T-cell (primary cell): ENCODE results near the gene CELA2B. TPM values are rescaled to one million over a fixed set of nuclear protein-coding genes. Genes with fewer than 3 reads are reported as not detected.
A peak's percentile ranks its signal among the peaks of the same experiment; 100 is the strongest.
"Not testable (repeated sequence)": the region's sequence is repeated elsewhere in the genome, so short reads cannot be mapped to it uniquely, and the experiment has no call there.

Source experiments
- ATAC-seq, 4 experiments: fragments of 200-7000 bp in 3 of 4; fragments of 150-1000 bp in 1 of 4; cut with Tn5 transposase; replicated peaks in 1 of 4; 1 replicate in 3 of 4; 2 replicates in 1 of 4; pipeline ENCODE4 v1.10.0; 2021; ENCODE audit warnings: moderate library complexity in 3 of 4, mild to moderate bottlenecking in 2 of 4, moderate number of reproducible peaks in 1 of 4
- CTCF ChIA-PET, 2 donors: fragments of 300-600 bp; sonication (Branson Sonifier 250); formaldehyde crosslinking; loops; one replicate each; lab custom pipeline; 2022; ENCODE audit warnings: antibody characterized with exemption in 2 of 2; lab: Charles Lee
- POLR2A ChIA-PET, 2 donors: fragments of 300-600 bp; sonication (Branson Sonifier 250); formaldehyde crosslinking; loops; one replicate each; lab custom pipeline; 2022; ENCODE audit warnings: antibody characterized with exemption in 2 of 2; lab: Charles Lee
- DNase-seq, 35 experiments: peaks; one replicate each; pipeline versions ENCODE4 v3.0.0 to v3.0.0-alpha.2; 2013 to 2023
- H3K27ac ChIP-seq: one replicate; pipeline ENCODE4 v1.5.1; 2013; ENCODE audit warnings: low read length
- H3K27me3 ChIP-seq, 2 experiments: replicated peaks in 1 of 2; 1 replicate in 1 of 2; 2 replicates in 1 of 2; pipeline versions ENCODE4 v1.6.1 to v1.7.0; 2013; ENCODE audit warnings: low read length in 1 of 2, mixed read lengths in 1 of 2; ENCODE audit not compliant: control insufficient read depth in 2 of 2, insufficient read depth in 2 of 2; ENCODE audit errors: extremely low read depth in 1 of 2
- H3K36me3 ChIP-seq, 2 donors: 1 replicate in 1 of 2; 2 replicates in 1 of 2; pipeline versions ENCODE4 v1.6.1 to v1.7.0; 2013; ENCODE audit warnings: low read length in 1 of 2; ENCODE audit not compliant: control insufficient read depth in 2 of 2, insufficient read depth in 1 of 2; ENCODE audit errors: extremely low read depth in 1 of 2
- H3K4me1 ChIP-seq, 2 experiments: 1 replicate in 1 of 2; 2 replicates in 1 of 2; pipeline versions ENCODE4 v1.6.1 to v1.7.0; 2013; ENCODE audit warnings: low read length in 2 of 2, mixed read lengths in 1 of 2; ENCODE audit not compliant: insufficient read depth in 2 of 2, control insufficient read depth in 1 of 2; ENCODE audit errors: extremely low read depth in 1 of 2
- H3K4me3 ChIP-seq, 2 donors: 1 replicate in 1 of 2; 2 replicates in 1 of 2; pipeline versions ENCODE4 v1.5.1 to v1.7.0; 2013; ENCODE audit warnings: mild to moderate bottlenecking in 2 of 2, low read length in 1 of 2, moderate library complexity in 1 of 2; ENCODE audit not compliant: control insufficient read depth in 1 of 2; ENCODE audit errors: extremely low read depth in 1 of 2
- H3K9me3 ChIP-seq: 2 replicates; pipeline ENCODE4 v1.7.0; 2013
- H3K27ac Mint-ChIP-seq, 2 donors: one replicate each; pipeline ENCODE4 v1.8.0; 2020 to 2021; ENCODE audit warnings: mild to moderate bottlenecking in 2 of 2, mixed read lengths in 2 of 2
- H3K27me3 Mint-ChIP-seq, 2 donors: one replicate each; pipeline ENCODE4 v1.8.0; 2021 to 2022; ENCODE audit warnings: mixed read lengths in 2 of 2
- H3K36me3 Mint-ChIP-seq: one replicate; pipeline ENCODE4 v1.8.0; 2021; ENCODE audit warnings: mixed read lengths
- H3K4me1 Mint-ChIP-seq, 3 donors: one replicate each; pipeline ENCODE4 v1.8.0; 2020 to 2022; ENCODE audit warnings: mixed read lengths in 3 of 3, mild to moderate bottlenecking in 1 of 3
- H3K4me3 Mint-ChIP-seq, 3 donors: one replicate each; pipeline ENCODE4 v1.8.0; 2020 to 2022; ENCODE audit warnings: mild to moderate bottlenecking in 3 of 3, mixed read lengths in 3 of 3, moderate library complexity in 3 of 3
- H3K9me3 Mint-ChIP-seq, 3 donors: one replicate each; pipeline ENCODE4 v1.8.0; 2020 to 2022; ENCODE audit warnings: mixed read lengths in 3 of 3
- WGBS: methylation state at CpG from one replicate; pipeline ENCODE4 v1.1.5; 2013; ENCODE audit warnings: missing lambda C conversion rate; ENCODE audit not compliant: insufficient coverage; 5-methylcytosine and 5-hydroxymethylcytosine counted together
- total RNA-seq, 35 experiments: library from RNA in 6 of 35; stranded (reverse) in 6 of 35; fragments of 120-200 nt in 1 of 35; gene quantifications; one replicate each; pipeline versions ENCODE4 v1.2.1 to v1.2.4 and lab custom pipeline; 2013 to 2026

The CELA2B gene
- total RNA-seq, 5 donors from 2014 or later (not counting 1 experiment from before 2014, with no cell fraction given), result 0.30 to 0.41 TPM; not detected in 3

DNA sequence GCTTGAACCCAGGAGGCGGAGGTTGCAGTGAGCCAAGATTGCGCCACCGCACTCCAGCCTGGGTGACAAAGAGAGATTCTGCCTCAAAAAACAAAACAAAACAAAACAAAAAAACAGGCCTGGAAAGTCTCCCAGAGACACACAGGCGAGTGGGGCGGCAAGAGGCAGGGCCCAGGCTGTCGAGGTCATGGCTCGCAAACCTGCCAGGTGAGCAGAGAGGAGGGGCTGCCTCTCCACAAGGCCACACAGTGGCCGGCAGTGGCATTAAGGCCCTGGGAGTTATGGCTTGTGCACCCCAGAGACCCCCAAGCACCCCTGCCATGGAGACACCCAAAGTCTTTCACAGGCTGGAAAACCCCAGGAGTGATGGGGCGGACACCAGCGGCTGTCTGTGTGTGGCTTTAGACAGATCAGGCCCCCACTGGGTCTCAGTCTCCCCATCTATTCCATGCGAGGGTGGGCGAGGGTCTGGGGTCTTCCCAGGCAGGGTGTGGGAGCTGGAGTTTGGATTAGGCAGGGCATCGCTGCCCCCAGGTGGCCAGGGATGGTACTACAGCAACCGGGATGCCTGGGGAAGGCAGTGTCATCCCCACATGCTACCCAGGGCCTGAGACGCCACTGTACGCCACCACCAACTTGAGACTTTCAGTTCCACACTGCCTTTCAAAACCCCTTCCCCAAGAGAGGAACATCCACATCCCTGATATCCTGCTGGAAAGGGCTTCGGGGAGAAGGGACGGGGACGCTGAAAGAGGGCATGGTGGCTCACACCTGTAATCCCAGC is 44.9 kb upstream of the CELA2B start:
- peaks cover 0 to 8% (median 5%) of the 10 kb centered on the region in 3 donors for H3K4me1 Mint-ChIP-seq
- peak; percentile 35 to 83 (median 66) for DNase-seq
- POLR2A ChIA-PET, result interaction anchor here in 1 of 2 donors (0.6 kb wide), 1 partner anchor 13 kb away, joined by 10 read pairs; no protein-coding TSS in a partner anchor
- H3K36me3 Mint-ChIP-seq, result peaks cover 11% of the 10 kb centered on the region
- no peak overlapping the region for H3K27ac Mint-ChIP-seq
- H3K9me3 ChIP-seq, result no peaks in the 10 kb centered on the region
- H3K4me3 ChIP-seq, result no peak overlapping the region
- CTCF ChIA-PET, result interaction anchor here (1.4 to 7.3 kb wide), 3 partner anchors 19 to 108 kb away, joined by 3 to 68 read pairs (median 23); no protein-coding TSS in a partner anchor
- no peak overlapping the region for H3K27ac ChIP-seq
- ATAC-seq, result peak; percentile 53 to 75 (median 67)
- H3K4me3 Mint-ChIP-seq, result no peak overlapping the region
- peaks cover 8 to 32% of the 10 kb centered on the region in 2 donors for H3K36me3 ChIP-seq
- H3K27me3 ChIP-seq, result no peaks in the 10 kb centered on the region
- H3K4me1 ChIP-seq, result peaks cover 0 to 2% of the 10 kb centered on the region in 2 experiments
- H3K27me3 Mint-ChIP-seq, result no peaks in the 10 kb centered on the region
- 67% methylated on average over 7 of the region's 19 CpGs for WGBS
- H3K9me3 Mint-ChIP-seq, result no peaks in the 10 kb centered on the region

DNA sequence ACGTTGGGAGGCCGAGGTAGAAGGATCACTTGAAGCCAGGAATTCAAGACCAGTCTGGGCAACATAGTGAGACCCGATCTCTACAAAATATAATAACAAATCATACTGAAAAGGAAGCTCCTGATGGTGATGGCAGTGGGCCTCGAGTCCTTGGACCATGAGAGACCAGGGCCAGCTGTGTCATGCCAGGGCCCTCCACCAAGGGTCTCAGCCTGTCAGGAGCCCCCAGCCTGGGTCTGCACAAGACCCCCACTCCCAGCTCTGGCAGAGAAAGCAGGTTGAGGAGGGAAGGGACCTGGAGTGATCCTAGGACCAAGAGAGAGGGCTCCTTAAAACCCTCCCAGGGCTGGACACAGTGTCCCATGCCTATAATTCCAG is 44.3 kb upstream of the CELA2B start:
- WGBS, result 86% methylated on average over 2 of the region's 4 CpGs
- H3K4me3 Mint-ChIP-seq, result no peak overlapping the region
- ATAC-seq (no peak), DNase-seq (peak in 1 of 35 experiments; percentile 4)
- ChIA-PET POLR2A (interaction anchor here (0.6 kb wide), 3 partner anchors 14 to 321 kb away, joined by 5 to 10 read pairs (median 7); no protein-coding TSS in a partner anchor), CTCF (interaction anchor here (0.5 to 7.3 kb wide), 6 partner anchors 20 to 298 kb away, joined by 3 to 68 read pairs (median 3); no protein-coding TSS in a partner anchor)
- H3K36me3 Mint-ChIP-seq, result peaks cover 5% of the 10 kb centered on the region
- H3K4me3 ChIP-seq, result no peak overlapping the region
- H3K9me3 Mint-ChIP-seq, result no peaks in the 10 kb centered on the region
- no peaks in the 10 kb centered on the region for H3K9me3 ChIP-seq
- peaks cover 0 to 2% (median 0%) of the 10 kb centered on the region in 3 donors for H3K4me1 Mint-ChIP-seq
- H3K27me3 Mint-ChIP-seq, result no peaks in the 10 kb centered on the region
- no peak overlapping the region for H3K27ac ChIP-seq
- H3K4me1 ChIP-seq, result peaks cover 0 to 2% of the 10 kb centered on the region in 2 experiments
- no peaks in the 10 kb centered on the region for H3K27me3 ChIP-seq
- H3K36me3 ChIP-seq, result peaks cover 8 to 26% of the 10 kb centered on the region in 2 donors
- no peak overlapping the region for H3K27ac Mint-ChIP-seq

DNA sequence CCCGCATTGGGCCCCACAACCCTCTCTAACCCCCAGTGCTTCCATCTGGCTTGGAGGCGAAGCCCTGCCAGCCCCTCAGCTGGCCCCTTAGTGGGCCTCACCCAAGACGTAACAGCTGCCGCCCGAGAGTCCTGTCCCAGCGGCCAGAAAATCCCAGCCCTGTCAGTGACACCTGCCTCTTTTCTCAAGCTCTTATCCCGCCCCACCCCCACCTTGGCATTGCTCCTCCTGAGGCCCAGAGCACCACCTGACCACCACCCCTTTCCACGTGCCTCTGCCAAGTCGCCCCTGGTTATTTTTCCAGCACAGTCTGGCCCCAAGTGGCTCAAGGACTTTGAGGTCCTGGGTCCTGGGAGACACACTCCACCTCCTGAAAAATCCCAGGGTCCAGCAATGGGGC is 43.6 kb upstream of the CELA2B start:
- Histone ChIP-seq H3K27me3 (no peaks in the 10 kb centered on the region), H3K27ac (no peak overlapping the region), H3K4me1 (peaks cover 0 to 2% of the 10 kb centered on the region in 2 experiments), H3K9me3 (no peaks in the 10 kb centered on the region), H3K4me3 (no peak overlapping the region), H3K36me3 (peaks cover 1 to 21% of the 10 kb centered on the region in 2 donors)
- ATAC-seq (no peak), DNase-seq (peak in 1 of 35 experiments; percentile 2)
- no peaks in the 10 kb centered on the region for H3K27me3 Mint-ChIP-seq
- POLR2A ChIA-PET, result no interaction called here
- CTCF ChIA-PET, result interaction anchor here (1.3 to 7.3 kb wide), 3 partner anchors 27 to 109 kb away, joined by 3 to 68 read pairs (median 23); no protein-coding TSS in a partner anchor
- H3K4me1 Mint-ChIP-seq, result no peaks in the 10 kb centered on the region
- H3K27ac Mint-ChIP-seq, result no peak overlapping the region
- H3K9me3 Mint-ChIP-seq, result no peaks in the 10 kb centered on the region
- no peak overlapping the region for H3K4me3 Mint-ChIP-seq
- WGBS, result 87% methylated on average over 9 of the region's 9 CpGs
- peaks cover 3% of the 10 kb centered on the region for H3K36me3 Mint-ChIP-seq

DNA sequence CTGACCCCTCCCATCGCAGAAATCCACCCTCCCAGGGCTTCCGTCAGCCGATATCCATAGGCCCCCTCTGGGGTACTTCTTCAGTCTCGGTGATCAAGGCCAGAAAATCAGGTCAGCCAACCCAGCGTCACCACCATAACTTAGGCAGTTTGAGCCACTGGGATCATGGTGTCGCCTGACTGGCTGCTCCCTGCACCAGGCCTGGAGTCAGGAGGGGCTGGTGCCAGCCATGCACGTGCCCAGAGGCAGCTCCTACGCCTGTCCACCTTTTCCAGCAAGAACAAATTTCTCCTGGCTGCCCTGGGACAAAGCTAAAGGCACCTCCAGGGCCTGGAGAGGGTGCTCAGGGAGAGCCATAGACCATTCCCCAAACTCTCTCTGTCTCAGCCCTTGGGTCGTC is 42.4 kb upstream of the CELA2B start:
- no peaks in the 10 kb centered on the region for H3K9me3 ChIP-seq
- H3K27me3 Mint-ChIP-seq, result no peaks in the 10 kb centered on the region
- ChIA-PET CTCF (interaction anchor here in 1 of 2 donors (7.3 kb wide), 1 partner anchor 109 kb away, joined by 68 read pairs; no protein-coding TSS in a partner anchor), POLR2A (interaction anchor here in 1 of 2 donors (0.6 kb wide), 1 partner anchor 148 kb away, joined by 3 read pairs; no protein-coding TSS in a partner anchor)
- no peak overlapping the region for H3K4me3 Mint-ChIP-seq
- WGBS, result 94% methylated on average over 8 of the region's 9 CpGs
- no peaks in the 10 kb centered on the region for H3K4me1 Mint-ChIP-seq
- no peaks in the 10 kb centered on the region for H3K9me3 Mint-ChIP-seq
- H3K27ac Mint-ChIP-seq, result no peak overlapping the region
- DNase-seq (peak in 1 of 35 experiments; percentile 4), ATAC-seq (no peak)
- H3K36me3 Mint-ChIP-seq, result peaks cover 3% of the 10 kb centered on the region
- peaks cover 0 to 3% of the 10 kb centered on the region in 2 experiments for H3K27me3 ChIP-seq
- H3K36me3 ChIP-seq, result peaks cover 0 to 10% of the 10 kb centered on the region in 2 donors
- H3K4me1 ChIP-seq, result peaks cover 0 to 2% of the 10 kb centered on the region in 2 experiments
- no peak overlapping the region for H3K27ac ChIP-seq
- no peak overlapping the region for H3K4me3 ChIP-seq

DNA sequence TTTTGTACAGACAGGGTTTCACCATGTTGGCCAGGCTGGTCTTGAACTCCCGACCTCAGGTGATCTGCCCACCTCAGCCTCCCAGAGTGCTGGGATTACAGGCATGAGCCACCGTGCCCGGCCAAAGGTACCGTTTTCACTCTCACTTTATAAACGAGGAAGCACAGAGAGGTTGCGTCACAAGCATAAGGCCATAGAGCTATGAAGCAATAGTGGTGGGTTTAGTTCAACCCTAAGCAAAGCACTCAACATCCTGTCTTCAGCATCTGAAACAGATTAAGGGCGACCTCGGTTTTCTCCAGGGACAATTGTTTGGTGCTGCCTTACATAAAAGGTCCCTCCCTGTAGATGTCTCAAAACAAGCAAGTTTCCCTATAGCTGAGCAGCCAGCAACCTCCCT is 41.2 kb upstream of the CELA2B start:
- H3K4me1 Mint-ChIP-seq, ATAC-seq, H3K27me3 ChIP-seq, H3K9me3 Mint-ChIP-seq, POLR2A ChIA-PET, H3K9me3 ChIP-seq, H3K4me3 Mint-ChIP-seq, H3K4me3 ChIP-seq, H3K27ac Mint-ChIP-seq, H3K27ac ChIP-seq, H3K36me3 Mint-ChIP-seq, H3K36me3 ChIP-seq, H3K27me3 Mint-ChIP-seq, H3K4me1 ChIP-seq: not testable (repeated sequence)
- DNase-seq, result peak in 1 of 35 experiments; percentile 2
- CTCF ChIA-PET, result interaction anchor here in 1 of 2 donors (7.3 kb wide), 1 partner anchor 110 kb away, joined by 68 read pairs; no protein-coding TSS in a partner anchor
- WGBS, result 69% methylated on average over 2 of the region's 8 CpGs

DNA sequence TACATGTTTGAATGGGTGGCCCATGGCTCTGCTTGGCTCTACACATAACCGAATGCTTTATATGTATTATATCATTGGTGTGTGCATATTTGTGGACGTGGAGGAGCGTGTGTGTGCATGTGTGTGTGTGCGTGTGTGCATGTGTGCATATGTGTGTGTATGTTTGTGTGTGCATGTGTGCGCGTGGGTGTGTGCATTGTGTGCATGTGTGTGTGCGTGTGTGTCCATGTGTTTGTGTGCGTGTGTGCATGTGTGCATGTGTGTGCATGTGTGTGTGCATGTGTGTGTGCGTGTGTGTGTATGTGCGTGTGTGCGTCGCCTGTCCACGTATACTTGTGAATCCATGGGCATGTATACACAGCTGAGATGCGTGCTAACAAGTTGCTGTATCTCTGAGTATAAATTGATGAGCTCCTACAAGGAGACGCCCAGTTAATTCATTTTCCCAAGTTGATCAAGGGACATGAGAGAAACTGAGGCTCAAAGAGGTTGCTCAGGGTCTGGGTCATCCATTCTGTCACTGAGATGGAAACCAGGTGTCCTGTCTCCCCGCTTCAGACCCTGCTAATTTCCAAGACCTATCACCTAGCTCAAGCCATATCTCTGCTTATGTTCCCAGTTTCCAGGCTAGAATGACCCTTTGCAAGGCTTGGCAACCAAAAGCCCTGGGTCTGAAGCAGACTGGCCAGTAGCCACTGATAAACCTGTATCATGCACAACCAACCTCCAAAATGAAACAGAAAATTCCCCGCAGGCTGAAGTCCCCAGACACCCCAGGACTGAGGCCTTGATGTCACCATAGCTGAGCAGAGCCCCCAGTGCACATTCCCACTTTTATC is 40.4 kb upstream of the CELA2B start:
- CTCF ChIA-PET, result interaction anchor here in 1 of 2 donors (7.3 kb wide), 1 partner anchor 111 kb away, joined by 68 read pairs; no protein-coding TSS in a partner anchor
- H3K36me3 Mint-ChIP-seq, result no peaks in the 10 kb centered on the region
- ATAC-seq (no peak), DNase-seq (no peak)
- 95% methylated on average over 16 of the region's 17 CpGs for WGBS
- no peak overlapping the region for H3K27ac Mint-ChIP-seq
- no peak overlapping the region for H3K4me3 ChIP-seq
- H3K4me1 ChIP-seq, result peaks cover 0 to 2% of the 10 kb centered on the region in 2 experiments
- no peaks in the 10 kb centered on the region for H3K4me1 Mint-ChIP-seq
- H3K9me3 Mint-ChIP-seq, result no peaks in the 10 kb centered on the region
- no peak overlapping the region for H3K27ac ChIP-seq
- H3K27me3 Mint-ChIP-seq, result no peaks in the 10 kb centered on the region
- H3K4me3 Mint-ChIP-seq, result no peak overlapping the region
- peaks cover 0 to 4% of the 10 kb centered on the region in 2 donors for H3K36me3 ChIP-seq
- POLR2A ChIA-PET, result no interaction called here
- H3K27me3 ChIP-seq, result peaks cover 0 to 5% of the 10 kb centered on the region in 2 experiments
- no peaks in the 10 kb centered on the region for H3K9me3 ChIP-seq
